CD14-positive monocyte (primary cell): ENCODE data around the gene SASH1. TPM values are rescaled to one million over a fixed set of nuclear protein-coding genes. Genes with fewer than 3 reads are reported as not detected.

Source experiments
- DNase-seq, 3 donors: peaks; one replicate each; pipeline ENCODE4 v3.0.0-alpha.2; 2011 to 2022
- H2AFZ ChIP-seq: 2 replicates; pipeline ENCODE4 v1.6.0; 2012; ENCODE audit warnings: mild to moderate bottlenecking, low read depth, low read length, inconsistent platforms; ENCODE audit not compliant: insufficient read depth, poor library complexity, severe bottlenecking
- H3K27ac ChIP-seq, 2 donors: 1 replicate in 1 of 2; 2 replicates in 1 of 2; pipeline ENCODE4 v1.5.1; 2012 to 2013; ENCODE audit warnings: low read length in 2 of 2, control low read depth in 1 of 2, inconsistent platforms in 1 of 2, low read depth in 1 of 2, mild to moderate bottlenecking in 1 of 2
- H3K27me3 ChIP-seq, 2 donors: one replicate each; pipeline versions ENCODE4 v1.6.0 to v1.6.1; 2011 to 2013; ENCODE audit warnings: low read length in 2 of 2; ENCODE audit not compliant: control insufficient read depth in 2 of 2, insufficient read depth in 2 of 2
- H3K36me3 ChIP-seq, 2 donors: replicated peaks in 1 of 2; 1 replicate in 1 of 2; 2 replicates in 1 of 2; pipeline versions ENCODE4 v1.5.1 to v1.6.1; 2012 to 2013; ENCODE audit warnings: low read length in 2 of 2, control low read depth in 1 of 2, inconsistent platforms in 1 of 2, mild to moderate bottlenecking in 1 of 2; ENCODE audit not compliant: insufficient read depth in 2 of 2, control insufficient read depth in 1 of 2
- H3K4me1 ChIP-seq, 2 donors: 1 replicate in 1 of 2; 2 replicates in 1 of 2; pipeline versions ENCODE4 v1.5.1 to v1.6.1; 2012 to 2013; ENCODE audit warnings: low read length in 2 of 2, control low read depth in 1 of 2, inconsistent platforms in 1 of 2, mild to moderate bottlenecking in 1 of 2, moderate library complexity in 1 of 2; ENCODE audit not compliant: insufficient read depth in 2 of 2, control insufficient read depth in 1 of 2
- H3K4me2 ChIP-seq: replicated peaks from 2 replicates; pipeline ENCODE3; 2012; ENCODE audit warnings: low read length, moderate library complexity, mild to moderate bottlenecking; ENCODE audit not compliant: poor library complexity, severe bottlenecking; ENCODE audit errors: extremely low read depth
- H3K4me3 ChIP-seq, 3 experiments: fragments of 200-600 bp in 1 of 3; sonication (generic) in 1 of 3; replicated peaks in 1 of 3; 1 replicate in 2 of 3; 2 replicates in 1 of 3; pipeline ENCODE4 v1.5.1; 2011 to 2013; ENCODE audit warnings: low read length in 3 of 3, mild to moderate bottlenecking in 3 of 3, control low read depth in 2 of 3, low read depth in 2 of 3, inconsistent platforms in 1 of 3, moderate library complexity in 1 of 3
- H3K79me2 ChIP-seq: 2 replicates; pipeline ENCODE4 v1.6.0; 2012; ENCODE audit warnings: mild to moderate bottlenecking, control low read depth, inconsistent platforms, low read length, moderate library complexity; ENCODE audit not compliant: insufficient read depth
- H3K9ac ChIP-seq: 2 replicates; pipeline ENCODE4 v1.6.0; 2017; ENCODE audit warnings: low read length, mild to moderate bottlenecking; ENCODE audit not compliant: insufficient read depth, poor library complexity, severe bottlenecking
- H3K9me3 ChIP-seq, 2 donors: replicated peaks in 1 of 2; 1 replicate in 1 of 2; 2 replicates in 1 of 2; pipeline versions ENCODE4 v1.5.1 to v1.6.1; 2012 to 2013; ENCODE audit warnings: low read length in 2 of 2, control low read depth in 1 of 2; ENCODE audit not compliant: control insufficient read depth in 1 of 2, insufficient read depth in 1 of 2
- H4K20me1 ChIP-seq: 2 replicates; pipeline ENCODE4 v1.6.0; 2012; ENCODE audit warnings: mild to moderate bottlenecking, low read length, control low read depth, moderate library complexity; ENCODE audit not compliant: insufficient read depth
- H3K27ac Mint-ChIP-seq, 7 donors: one replicate each; pipeline ENCODE4 v1.8.0; 2020; ENCODE audit warnings: mild to moderate bottlenecking in 7 of 7, mixed read lengths in 7 of 7, moderate library complexity in 6 of 7, inconsistent platforms in 2 of 7
- H3K27me3 Mint-ChIP-seq, 3 donors: one replicate each; pipeline ENCODE4 v1.8.0; 2021 to 2022; ENCODE audit warnings: low read depth in 3 of 3, mild to moderate bottlenecking in 3 of 3, mixed read lengths in 3 of 3, moderate library complexity in 3 of 3, inconsistent platforms in 1 of 3
- H3K36me3 Mint-ChIP-seq, 2 donors: one replicate each; pipeline ENCODE4 v1.8.0; 2020; ENCODE audit warnings: mixed read lengths in 2 of 2, inconsistent platforms in 1 of 2, mild to moderate bottlenecking in 1 of 2
- H3K4me1 Mint-ChIP-seq: one replicate; pipeline ENCODE4 v1.8.0; 2020; ENCODE audit warnings: mild to moderate bottlenecking, mixed read lengths
- H3K4me3 Mint-ChIP-seq, 2 donors: one replicate each; pipeline ENCODE4 v1.8.0; 2020; ENCODE audit warnings: mild to moderate bottlenecking in 2 of 2, mixed read lengths in 2 of 2, moderate library complexity in 1 of 2
- H3K9me3 Mint-ChIP-seq, 7 donors: one replicate each; pipeline ENCODE4 v1.8.0; 2020 to 2022; ENCODE audit warnings: mixed read lengths in 7 of 7, mild to moderate bottlenecking in 6 of 7, moderate library complexity in 6 of 7, inconsistent platforms in 2 of 7
- CTCF ChIP-seq: fragments of 200-600 bp; IDR thresholded peaks from one replicate; pipeline ENCODE4 v1.8.0; 2022; ENCODE audit warnings: antibody characterized with exemption, mild to moderate bottlenecking
- WGBS: methylation state at CpG from one replicate; pipeline ENCODE4 v1.1.5; 2013; ENCODE audit warnings: missing lambda C conversion rate; ENCODE audit not compliant: insufficient coverage; 5-methylcytosine and 5-hydroxymethylcytosine counted together
- intact Hi-C, 2 donors: fragments of 100-400 bp; cut with micrococcal nuclease; formaldehyde crosslinking; loops; one replicate each; pipeline versions ENCODE4 v1.15.0 to v1.15.1; 2023
- polyA plus RNA-seq, 3 donors: library from polyadenylated mRNA; depleted of rRNA in 1 of 3; unstranded in 2 of 3; stranded (reverse) in 1 of 3; fragments of 300-500 nt in 2 of 3; fragments of >200 nt in 1 of 3; fragmentation: Illumina TruSeq in 2 of 3; gene quantifications; 1 replicate in 2 of 3; 2 replicates in 1 of 3; pipeline ENCODE4 v1.2.3, GENCODE V29; 2012 to 2021

The SASH1 gene
- polyA plus RNA-seq, 3 donors = 0.90 to 5.1 (median 4.7) TPM

DNA sequence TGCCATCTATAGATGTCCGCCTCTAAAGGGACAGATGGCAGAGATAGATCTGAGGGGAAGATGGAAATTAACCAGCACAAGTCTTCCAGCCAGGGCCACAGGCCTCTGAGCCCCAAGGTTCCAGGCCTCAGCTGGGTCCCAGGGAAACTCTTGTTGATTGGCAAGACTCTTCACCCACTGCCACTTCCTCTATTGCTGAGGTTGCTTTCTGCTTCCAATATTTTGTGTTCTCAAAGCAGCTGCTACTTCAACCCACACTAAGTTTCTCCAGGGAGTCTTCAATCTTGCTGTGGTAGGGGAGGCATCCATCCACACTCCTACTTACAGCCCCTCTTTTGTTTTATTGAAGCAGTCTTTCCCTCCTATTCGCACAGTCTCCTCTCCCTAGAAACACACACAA is 36.4 kb upstream of the SASH1 start:
- H3K27ac Mint-ChIP-seq = peak overlapping the region in 3 of 7 donors; percentile 2 to 70 (median 61)
- Histone ChIP-seq H3K27ac (no peak overlapping the region), H3K4me3 (no peak overlapping the region), H2AFZ (no peak overlapping the region), H3K9me3 (no peaks in the 10 kb centered on the region), H4K20me1 (no peaks in the 10 kb centered on the region), H3K36me3 (no peaks in the 10 kb centered on the region), H3K4me1 (no peaks in the 10 kb centered on the region), H3K27me3 (no peaks in the 10 kb centered on the region), H3K9ac (no peak overlapping the region), H3K79me2 (no peaks in the 10 kb centered on the region), H3K4me2 (no peak overlapping the region)
- peaks cover 5% of the 10 kb centered on the region for H3K4me1 Mint-ChIP-seq
- H3K27me3 Mint-ChIP-seq = peaks cover 0 to 10% (median 9%) of the 10 kb centered on the region in 3 donors
- H3K4me3 Mint-ChIP-seq = no peak overlapping the region
- 100% methylated on average over 1 of the region's 2 CpGs for WGBS
- peaks cover 0 to 6% (median 0%) of the 10 kb centered on the region in 7 donors for H3K9me3 Mint-ChIP-seq
- no peaks in the 10 kb centered on the region for H3K36me3 Mint-ChIP-seq
- no peak for DNase-seq
- intact Hi-C loops = no loop called here
- TF ChIP-seq CTCF = no peak

DNA sequence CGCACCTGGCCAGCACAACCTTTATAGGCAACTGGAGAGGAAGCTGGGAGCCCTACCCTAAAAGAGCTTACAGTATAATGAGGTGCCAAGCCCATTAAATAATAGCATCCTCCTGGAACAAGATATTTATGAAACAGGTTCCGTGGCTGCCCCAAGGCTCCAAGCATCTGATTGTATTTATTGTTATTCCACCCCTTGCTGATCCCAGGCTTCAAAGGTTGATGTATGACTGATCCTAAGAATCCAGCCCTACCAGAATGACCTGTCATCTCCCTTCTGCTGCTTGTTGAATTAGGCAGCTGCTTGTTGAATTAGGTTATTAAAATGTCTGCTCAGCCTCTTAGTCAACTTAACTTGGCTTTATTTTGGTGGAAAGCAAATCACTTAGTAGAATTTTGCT is 35.2 kb upstream of the SASH1 start:
- 100% methylated on average over 1 of the region's 2 CpGs for WGBS
- no peaks in the 10 kb centered on the region for H3K36me3 Mint-ChIP-seq

More for the DNA sequence above, 35.2 kb upstream of the SASH1 start:
- no peak overlapping the region for H3K27ac ChIP-seq
- Mint-ChIP-seq H3K4me3 (no peak overlapping the region), H3K4me1 (peaks cover 5% of the 10 kb centered on the region), H3K9me3 (peaks cover 0 to 6% (median 0%) of the 10 kb centered on the region in 7 donors), H3K27me3 (peaks cover 0 to 14% (median 9%) of the 10 kb centered on the region in 3 donors), H3K27ac (peak overlapping the region in 1 of 7 donors; percentile 14)
- intact Hi-C loops = no loop called here
- H3K79me2 ChIP-seq = no peaks in the 10 kb centered on the region
- H3K27me3 ChIP-seq = no peaks in the 10 kb centered on the region
- H3K4me2 ChIP-seq = no peak overlapping the region
- TF ChIP-seq CTCF = no peak
- no peak overlapping the region for H2AFZ ChIP-seq
- no peaks in the 10 kb centered on the region for H3K36me3 ChIP-seq
- no peak for DNase-seq
- no peaks in the 10 kb centered on the region for H3K4me1 ChIP-seq
- no peak overlapping the region for H3K9ac ChIP-seq
- H3K4me3 ChIP-seq = no peak overlapping the region
- H4K20me1 ChIP-seq = no peaks in the 10 kb centered on the region
- no peaks in the 10 kb centered on the region for H3K9me3 ChIP-seq
